ENCODE results near the gene RNF227.

RNF227 gene

DNA sequence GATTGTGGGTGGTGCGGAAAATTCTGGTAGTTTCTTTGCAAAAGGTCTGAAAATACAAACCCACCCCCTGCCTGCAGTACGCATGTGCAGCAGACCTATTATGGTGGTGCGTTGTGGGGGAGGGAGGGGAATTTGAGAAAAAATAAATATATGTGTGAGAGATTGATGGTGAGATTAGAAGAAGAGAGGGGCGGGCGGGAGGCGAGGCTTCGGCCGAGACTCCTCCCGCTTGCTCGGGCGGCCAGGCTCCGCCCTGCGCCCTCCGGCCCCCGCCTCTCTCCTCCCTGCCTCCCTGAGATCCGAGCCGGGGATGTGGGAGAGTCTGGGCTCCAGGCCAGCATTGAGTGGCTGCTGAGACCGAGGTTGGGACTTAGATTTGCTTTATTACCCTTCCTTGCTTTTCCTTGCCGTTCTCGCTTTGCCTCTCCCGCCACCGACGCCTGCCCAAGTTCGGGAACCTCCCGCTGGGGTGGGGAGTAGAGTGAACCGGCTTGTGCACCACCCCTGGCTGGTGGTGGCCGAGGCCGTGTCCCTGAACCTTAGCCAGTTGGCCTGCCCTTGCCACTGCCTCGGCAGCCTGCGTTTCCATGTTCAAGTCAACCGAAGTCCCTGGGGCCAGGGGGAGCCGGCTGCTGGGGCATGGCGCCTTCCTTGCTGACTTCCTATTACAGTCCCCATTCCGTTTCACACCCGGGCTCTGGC, 28.5 kb downstream of the RNF227 start:
- H3K4me3 Mint-ChIP-seq, result no peak overlapping the region
- no peaks in the 10 kb centered on the region for H3K27me3 Mint-ChIP-seq
- no peak overlapping the region for H3K27ac Mint-ChIP-seq
- no peaks in the 10 kb centered on the region for H3K9me3 Mint-ChIP-seq (ENCODE audit: low read depth)
- H3K36me3 Mint-ChIP-seq, result peaks cover 2% of the 10 kb centered on the region
- peaks cover 13% of the 10 kb centered on the region for H3K4me1 Mint-ChIP-seq (ENCODE audit: low read depth)

DNA sequence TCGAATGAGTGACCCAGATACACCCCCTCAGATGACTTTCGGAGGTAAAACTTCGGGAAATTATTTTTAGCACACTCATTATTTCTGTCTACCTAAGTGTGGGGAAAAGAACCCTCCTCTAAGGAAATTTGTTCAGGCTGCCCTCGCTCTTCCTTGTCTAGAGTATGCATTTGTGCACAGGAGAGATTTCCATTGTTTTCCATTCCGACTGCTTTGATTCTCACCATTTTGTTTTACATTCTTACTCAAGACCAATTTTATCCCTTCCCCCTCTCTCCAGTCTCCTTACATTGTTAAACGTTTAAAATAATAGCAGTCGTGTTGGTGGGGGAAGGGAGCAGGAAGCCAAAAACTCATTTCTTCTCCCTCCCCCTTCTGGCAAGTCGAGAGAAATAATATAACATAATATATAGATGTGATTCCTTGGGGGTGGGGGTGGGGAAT, 29.0 kb downstream of the RNF227 start:
- no peak overlapping the region for H3K27ac Mint-ChIP-seq
- no peak overlapping the region for H3K4me3 Mint-ChIP-seq
- H3K27me3 Mint-ChIP-seq, result no peaks in the 10 kb centered on the region
- H3K36me3 Mint-ChIP-seq, result peaks cover 1% of the 10 kb centered on the region
- peaks cover 12% of the 10 kb centered on the region for H3K4me1 Mint-ChIP-seq (ENCODE audit: low read depth)
- H3K9me3 Mint-ChIP-seq (ENCODE audit: low read depth), result no peaks in the 10 kb centered on the region

DNA sequence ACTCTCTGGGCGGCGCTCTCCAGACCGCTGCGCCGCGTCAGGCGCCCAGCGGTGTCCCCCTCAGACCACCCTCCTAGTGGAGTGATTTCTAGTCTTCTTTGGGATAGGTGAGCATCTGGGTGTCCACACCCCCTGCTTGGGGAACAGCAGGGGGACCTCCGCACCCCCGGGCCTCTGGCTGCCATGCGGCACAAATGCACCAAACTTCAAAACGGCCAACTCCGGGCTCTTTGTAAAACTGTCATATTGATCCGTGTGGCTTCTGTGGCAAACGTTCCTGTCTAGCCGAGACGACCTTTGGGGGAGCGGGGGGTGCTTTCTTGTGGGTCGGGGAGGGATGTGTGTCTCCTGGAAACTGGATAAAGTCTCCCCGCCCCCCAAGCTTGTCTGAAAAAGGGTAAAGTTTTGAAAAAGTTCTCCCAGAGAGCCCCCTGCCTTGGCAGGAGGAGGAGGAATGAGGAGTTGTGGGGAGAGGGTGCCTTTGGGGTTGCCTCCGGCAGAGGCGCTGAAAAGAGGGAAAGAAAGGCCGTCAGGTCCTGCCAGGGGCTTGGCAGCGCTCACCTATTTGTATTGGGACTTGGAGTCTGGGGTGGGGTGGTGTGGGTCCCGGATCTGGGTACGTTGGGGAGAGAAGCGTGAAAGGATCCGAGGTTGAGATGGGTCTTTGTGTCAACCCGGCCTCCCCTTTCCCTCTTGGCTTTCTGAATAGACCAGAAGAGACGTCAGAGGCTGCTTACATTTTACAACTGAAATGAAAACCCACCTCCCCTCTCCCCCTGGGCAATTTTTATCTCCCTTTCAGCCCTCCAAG, 29.7 kb downstream of the RNF227 start:
- no peaks in the 10 kb centered on the region for H3K27me3 Mint-ChIP-seq
- peaks cover 9% of the 10 kb centered on the region for H3K4me1 Mint-ChIP-seq (ENCODE audit: low read depth)
- H3K36me3 Mint-ChIP-seq, result no peaks in the 10 kb centered on the region
- H3K4me3 Mint-ChIP-seq, result no peak overlapping the region
- H3K27ac Mint-ChIP-seq, result no peak overlapping the region
- H3K9me3 Mint-ChIP-seq (ENCODE audit: low read depth), result no peaks in the 10 kb centered on the region

DNA sequence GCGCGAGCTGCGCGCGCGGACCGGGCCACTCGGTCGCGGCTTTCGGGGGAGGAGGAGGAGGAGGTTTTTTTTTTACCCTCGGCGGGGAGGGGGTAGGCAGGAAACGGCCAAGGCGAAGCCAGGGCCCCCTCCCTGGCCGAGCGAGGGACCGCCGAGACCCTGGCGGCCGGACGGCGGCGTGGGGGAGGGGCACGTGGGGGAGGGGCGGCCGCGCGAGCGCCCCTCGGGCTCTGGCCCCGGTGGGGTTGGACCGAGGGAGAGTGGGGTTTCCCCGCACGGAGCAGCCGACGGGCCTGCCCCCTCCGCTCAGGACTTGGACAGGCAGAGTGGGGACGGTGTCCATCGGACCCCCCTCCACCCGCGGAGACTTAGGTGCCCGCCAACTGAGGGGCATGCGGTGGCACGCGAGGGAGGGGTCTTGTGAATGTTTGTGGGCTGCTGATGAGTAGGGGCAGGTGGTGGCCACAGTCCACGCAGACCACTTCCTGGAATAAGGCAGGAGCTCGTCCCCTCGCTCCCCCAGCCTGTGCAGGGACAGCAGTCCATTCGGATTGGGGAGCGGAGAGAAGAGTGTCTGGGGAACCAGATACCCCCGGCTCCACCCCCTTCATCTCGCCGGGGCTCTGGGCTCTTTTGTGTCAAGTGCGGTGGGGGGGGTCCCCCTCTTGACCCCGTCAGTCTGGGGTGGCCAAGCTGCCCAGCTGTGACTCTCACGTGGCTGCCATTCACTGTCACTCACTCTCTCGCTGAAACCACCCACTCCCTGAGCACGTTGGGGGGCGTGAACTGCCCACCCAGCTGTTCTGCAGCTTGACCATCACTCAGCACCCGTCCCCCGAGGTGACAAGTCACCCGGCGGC, 30.5 kb downstream of the RNF227 start:
- no peaks in the 10 kb centered on the region for H3K27me3 Mint-ChIP-seq
- peaks cover 7% of the 10 kb centered on the region for H3K4me1 Mint-ChIP-seq (ENCODE audit: low read depth)
- H3K9me3 Mint-ChIP-seq (ENCODE audit: low read depth), result no peaks in the 10 kb centered on the region
- H3K27ac Mint-ChIP-seq, result no peak overlapping the region
- no peaks in the 10 kb centered on the region for H3K36me3 Mint-ChIP-seq
- no peak overlapping the region for H3K4me3 Mint-ChIP-seq

DNA sequence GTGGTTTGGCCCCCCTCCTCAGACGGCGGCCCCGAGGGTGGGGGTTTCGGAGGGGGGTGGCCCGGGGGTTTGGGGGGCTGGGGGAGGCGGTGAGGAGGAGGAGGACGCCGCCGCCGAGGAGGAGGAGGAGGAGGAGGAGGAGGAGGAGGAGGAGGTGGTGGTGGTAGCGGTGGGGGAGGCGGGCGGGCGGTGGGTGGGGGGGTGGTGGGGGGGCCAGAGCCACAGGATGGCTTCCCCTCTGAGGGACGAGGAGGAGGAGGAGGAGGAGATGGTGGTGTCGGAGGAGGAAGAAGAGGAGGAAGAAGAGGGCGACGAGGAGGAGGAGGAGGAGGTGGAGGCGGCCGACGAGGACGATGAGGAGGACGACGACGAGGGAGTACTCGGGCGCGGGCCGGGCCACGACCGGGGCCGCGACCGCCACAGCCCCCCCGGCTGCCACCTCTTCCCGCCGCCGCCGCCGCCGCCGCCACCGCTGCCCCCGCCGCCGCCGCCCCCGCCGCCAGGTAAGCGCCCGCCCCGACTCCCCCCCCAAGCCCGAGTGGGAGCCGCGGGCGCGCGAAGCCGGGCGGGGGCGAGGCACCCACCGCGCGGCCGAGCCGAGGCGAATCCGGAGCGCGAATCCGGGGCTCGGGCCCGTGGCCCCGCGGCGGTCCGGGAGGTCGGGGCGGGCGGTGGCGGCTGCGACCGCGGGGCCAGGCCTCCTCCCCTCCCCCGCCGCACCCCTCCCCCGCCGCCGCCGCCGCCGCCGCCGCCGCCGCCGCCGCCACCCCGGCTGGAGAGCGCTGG, 31.3 kb downstream of the RNF227 start:
- H3K9me3 Mint-ChIP-seq (ENCODE audit: low read depth), result no peaks in the 10 kb centered on the region

DNA sequence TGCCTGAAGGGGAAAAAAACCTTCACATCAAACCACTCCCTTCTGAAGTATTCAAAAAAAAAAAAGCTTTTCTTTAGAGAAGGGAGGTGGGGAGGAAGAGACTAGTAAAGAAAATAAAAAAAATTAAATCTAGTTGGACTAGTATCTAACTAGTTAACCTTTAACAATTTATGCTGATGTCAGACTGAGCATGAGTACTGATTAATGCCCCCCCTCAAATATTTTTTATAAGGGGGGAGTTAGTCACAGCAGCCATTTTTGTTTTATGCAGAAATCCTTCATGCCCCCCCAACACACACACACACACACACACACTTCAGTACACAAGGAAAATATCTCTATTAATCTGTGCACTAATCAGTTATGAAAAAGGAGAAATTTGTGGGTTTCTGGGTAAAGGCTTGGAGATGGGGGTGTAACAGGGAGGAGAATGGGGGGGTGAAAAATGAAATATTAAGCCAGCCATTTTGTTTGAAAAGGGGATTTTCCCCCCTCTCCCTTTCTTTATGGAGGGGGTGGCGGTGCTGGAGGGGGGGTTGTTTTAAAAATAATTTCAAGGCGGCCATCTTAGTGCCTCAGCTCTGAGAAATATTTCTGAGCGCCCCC, 32.2 kb downstream of the RNF227 start:
- H3K27me3 Mint-ChIP-seq, result no peaks in the 10 kb centered on the region
- H3K36me3 Mint-ChIP-seq, result no peaks in the 10 kb centered on the region
- H3K4me3 Mint-ChIP-seq, result peak overlapping the region; percentile 82
- H3K27ac Mint-ChIP-seq, result peak overlapping the region; percentile 85
- H3K4me1 Mint-ChIP-seq (ENCODE audit: low read depth), result peaks cover 7% of the 10 kb centered on the region
- H3K9me3 Mint-ChIP-seq (ENCODE audit: low read depth), result no peaks in the 10 kb centered on the region

More for the DNA sequence above, 31.3 kb downstream of the RNF227 start:
- H3K4me1 Mint-ChIP-seq (ENCODE audit: low read depth), result peaks cover 7% of the 10 kb centered on the region
- no peaks in the 10 kb centered on the region for H3K36me3 Mint-ChIP-seq
- no peaks in the 10 kb centered on the region for H3K27me3 Mint-ChIP-seq
- H3K4me3 Mint-ChIP-seq, result peak overlapping the region; percentile 65
- peak overlapping the region; percentile 36 for H3K27ac Mint-ChIP-seq

DNA sequence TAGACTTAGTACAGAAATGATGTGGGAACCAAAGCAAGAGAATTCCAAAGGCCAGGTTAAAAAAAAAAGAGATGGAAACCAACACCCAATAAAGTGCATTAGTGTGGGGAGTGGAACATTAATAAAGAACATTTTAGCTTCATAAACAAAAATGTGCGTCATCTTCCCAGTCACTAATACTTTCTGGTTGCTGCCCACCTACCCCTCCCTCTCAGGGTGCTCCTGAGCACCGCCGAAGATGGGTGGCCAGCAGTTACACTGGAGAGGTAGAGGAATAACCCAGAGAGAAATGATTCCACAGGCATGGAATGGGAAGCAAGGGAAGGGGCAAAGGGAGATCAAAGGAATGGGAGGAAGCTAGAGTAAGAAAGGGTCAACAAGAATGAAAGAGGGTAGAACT, 33.5 kb downstream of the RNF227 start:
- Mint-ChIP-seq H3K4me1 (ENCODE audit: low read depth) (peaks cover 8% of the 10 kb centered on the region), H3K36me3 (no peaks in the 10 kb centered on the region), H3K27ac (no peak overlapping the region), H3K27me3 (no peaks in the 10 kb centered on the region), H3K9me3 (ENCODE audit: low read depth) (no peaks in the 10 kb centered on the region), H3K4me3 (no peak overlapping the region)

DNA sequence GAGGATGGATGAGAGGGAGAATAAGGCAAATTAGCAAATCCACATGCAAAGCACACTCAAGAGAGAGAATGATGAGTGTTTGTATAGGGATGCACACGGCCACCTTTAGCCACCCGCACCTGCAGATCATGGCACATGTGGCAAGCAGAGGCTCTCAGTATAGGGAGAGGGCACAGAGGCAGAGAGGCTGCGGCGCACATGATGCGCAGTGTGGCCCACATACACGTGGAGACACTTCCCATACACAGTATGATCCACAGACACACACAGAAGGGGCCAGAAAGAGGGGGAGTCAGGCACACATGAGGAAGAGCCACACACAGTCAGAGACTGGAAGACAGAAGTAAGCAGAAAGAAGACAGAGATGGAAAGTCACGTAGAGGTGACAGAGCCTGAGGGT, 34.0 kb downstream of the RNF227 start:
- H3K27me3 Mint-ChIP-seq, result no peaks in the 10 kb centered on the region
- H3K27ac Mint-ChIP-seq, result no peak overlapping the region
- H3K9me3 Mint-ChIP-seq (ENCODE audit: low read depth), result no peaks in the 10 kb centered on the region
- no peak overlapping the region for H3K4me3 Mint-ChIP-seq
- H3K4me1 Mint-ChIP-seq (ENCODE audit: low read depth), result peaks cover 11% of the 10 kb centered on the region
- H3K36me3 Mint-ChIP-seq, result no peaks in the 10 kb centered on the region

DNA sequence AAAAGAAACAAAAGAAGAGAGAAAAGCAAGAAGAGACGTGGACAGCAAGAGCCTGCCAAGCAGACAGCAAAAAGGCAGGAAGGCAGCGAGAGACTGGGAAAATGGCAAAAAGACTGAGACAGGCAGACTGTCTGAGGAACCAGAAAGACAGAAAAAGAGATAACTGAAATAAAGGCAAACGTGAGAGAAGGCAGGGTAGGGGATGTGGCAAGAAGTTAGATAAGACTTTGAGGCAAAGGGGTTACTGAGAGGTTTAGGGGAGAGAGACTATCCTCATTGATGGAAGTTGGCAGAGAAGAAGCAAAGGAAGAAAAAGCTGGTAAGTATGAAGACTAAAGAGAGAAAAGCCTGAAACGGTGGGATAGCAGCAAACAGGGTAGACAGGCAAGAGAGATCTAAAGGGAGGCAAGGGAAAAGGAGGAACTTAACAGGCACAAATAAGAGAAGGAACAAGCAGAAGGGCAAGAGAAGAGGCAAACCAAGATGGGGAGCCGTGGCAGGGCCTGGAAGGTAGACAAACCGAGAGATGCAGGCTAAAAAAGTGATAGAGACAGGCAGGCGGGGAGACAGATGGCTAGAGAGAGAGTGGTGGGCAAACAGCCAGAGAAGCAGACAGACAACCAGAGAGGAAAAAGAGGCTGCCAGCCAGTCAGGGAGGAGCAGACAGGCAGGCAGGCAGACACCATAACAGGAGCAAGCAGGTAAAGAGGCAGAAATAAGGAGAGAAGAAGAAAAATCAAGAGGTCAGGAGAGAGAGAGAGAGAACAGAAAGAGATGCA, 34.6 kb downstream of the RNF227 start:
- H3K36me3 Mint-ChIP-seq, result no peaks in the 10 kb centered on the region
- H3K4me3 Mint-ChIP-seq, result no peak overlapping the region
- no peaks in the 10 kb centered on the region for H3K9me3 Mint-ChIP-seq (ENCODE audit: low read depth)
- H3K27ac Mint-ChIP-seq, result no peak overlapping the region
- peaks cover 8% of the 10 kb centered on the region for H3K4me1 Mint-ChIP-seq (ENCODE audit: low read depth)
- H3K27me3 Mint-ChIP-seq, result no peaks in the 10 kb centered on the region

DNA sequence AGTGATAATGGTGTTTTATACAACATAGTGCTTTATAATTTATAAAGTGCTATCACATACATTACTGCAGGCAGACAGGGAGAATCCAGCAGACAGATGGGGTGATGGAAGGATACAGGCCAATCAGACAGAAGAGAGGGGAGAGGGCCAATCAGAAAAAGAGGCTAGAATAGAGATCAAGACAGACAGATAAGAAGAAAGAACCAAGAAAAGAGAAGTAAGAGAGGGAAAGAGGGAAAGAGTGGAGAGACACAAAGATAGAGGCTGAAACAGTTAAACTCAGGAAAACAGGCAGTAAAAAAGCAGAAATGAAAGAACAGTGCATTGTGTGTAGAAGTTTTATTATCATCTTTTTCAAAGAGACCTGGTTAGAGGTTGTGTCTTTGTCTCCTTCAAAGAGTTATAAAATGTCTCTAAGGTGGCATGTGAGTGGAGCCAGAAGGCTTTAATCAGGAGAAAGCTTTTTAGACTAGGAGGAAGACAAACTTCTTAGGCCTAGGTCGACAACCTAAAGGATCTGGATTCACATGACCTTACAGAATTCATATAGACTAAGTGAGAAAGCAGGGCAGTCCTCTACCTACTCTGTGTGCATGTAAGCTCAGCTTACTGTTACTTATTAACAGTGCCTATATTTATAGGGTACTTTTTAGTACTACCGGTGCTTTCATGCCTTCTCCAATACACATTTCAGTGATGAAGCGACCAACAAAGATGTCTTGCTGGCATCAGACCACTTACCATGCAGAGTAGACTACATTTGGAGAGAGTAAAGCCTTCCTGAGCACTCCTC, 35.8 kb downstream of the RNF227 start:
- Mint-ChIP-seq H3K4me1 (ENCODE audit: low read depth) (peaks cover 10% of the 10 kb centered on the region), H3K9me3 (ENCODE audit: low read depth) (no peaks in the 10 kb centered on the region), H3K27ac (no peak overlapping the region), H3K27me3 (no peaks in the 10 kb centered on the region), H3K36me3 (peaks cover 2% of the 10 kb centered on the region), H3K4me3 (no peak overlapping the region)

DNA sequence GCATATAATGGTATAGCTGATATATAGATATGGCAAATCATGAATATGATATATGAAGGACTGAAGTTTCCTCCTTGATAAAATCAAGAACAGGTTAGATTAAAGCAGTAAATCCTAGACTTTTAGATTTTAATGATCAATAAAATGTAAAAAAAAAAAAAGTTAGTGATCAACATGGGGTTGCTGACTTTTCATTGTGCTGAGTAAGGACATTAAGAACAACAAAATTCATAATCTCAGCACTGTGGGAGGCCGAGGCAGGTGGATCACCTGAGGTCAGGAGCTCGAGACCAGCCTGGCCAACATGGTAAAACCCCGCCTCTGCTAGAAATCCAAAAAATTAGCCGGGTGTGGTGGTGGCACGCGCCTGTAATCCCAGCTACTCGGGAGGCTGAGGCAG, 37.9 kb downstream of the RNF227 start:
- Mint-ChIP-seq H3K9me3 (ENCODE audit: low read depth) (no peaks in the 10 kb centered on the region), H3K27me3 (no peaks in the 10 kb centered on the region), H3K4me3 (no peak overlapping the region), H3K4me1 (ENCODE audit: low read depth) (peaks cover 7% of the 10 kb centered on the region), H3K36me3 (peaks cover 6% of the 10 kb centered on the region), H3K27ac (no peak overlapping the region)

DNA sequence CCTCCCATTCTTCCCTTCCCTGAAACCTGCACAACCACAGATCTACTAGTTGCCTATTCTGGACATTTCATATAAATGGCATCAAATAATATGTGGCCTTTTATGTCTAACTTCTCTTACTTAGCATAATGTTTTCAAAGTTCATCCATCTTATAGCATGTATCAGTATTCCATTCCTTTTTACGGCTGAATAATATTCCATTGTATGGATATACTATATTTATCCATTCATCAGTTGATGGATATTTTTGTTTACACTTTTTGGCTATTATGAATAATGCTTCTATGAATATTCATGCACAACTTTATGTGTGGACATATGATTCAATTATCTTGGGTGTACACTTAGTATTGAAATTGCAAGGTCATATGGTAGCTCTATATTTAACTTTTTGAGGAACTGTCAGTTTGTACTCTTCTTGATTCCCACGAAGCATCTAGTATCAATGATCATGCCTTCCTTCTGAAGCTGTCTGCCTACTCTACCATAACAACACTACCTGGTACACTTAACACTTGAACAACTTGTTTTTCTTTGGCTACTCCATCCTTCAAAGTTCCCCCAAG, 40.2 kb downstream of the RNF227 start:
- Mint-ChIP-seq H3K4me1 (ENCODE audit: low read depth) (peaks cover 7% of the 10 kb centered on the region), H3K4me3 (no peak overlapping the region), H3K27me3 (no peaks in the 10 kb centered on the region), H3K9me3 (ENCODE audit: low read depth) (no peaks in the 10 kb centered on the region), H3K27ac (peak overlapping the region; percentile 0), H3K36me3 (peaks cover 6% of the 10 kb centered on the region)

DNA sequence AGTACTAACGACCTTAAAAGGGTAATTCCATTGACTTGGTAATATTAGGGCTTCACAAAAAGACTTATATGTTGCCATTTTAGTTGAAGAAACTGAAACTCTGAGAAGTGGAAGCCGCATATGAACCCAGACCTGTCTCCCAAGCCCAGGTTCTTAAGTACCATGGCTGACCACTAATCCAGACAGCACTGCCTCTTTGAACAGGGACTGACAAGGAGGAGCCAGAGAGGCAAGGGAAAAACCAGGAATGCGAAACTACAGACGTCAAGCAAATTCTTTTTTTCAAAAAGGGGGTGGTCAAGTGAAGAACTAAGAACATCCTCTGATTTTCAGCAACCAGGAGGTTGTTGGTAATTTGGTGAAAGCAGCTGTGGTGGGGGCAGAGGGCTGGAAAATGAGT, 43.0 kb downstream of the RNF227 start:
- H3K9me3 Mint-ChIP-seq (ENCODE audit: low read depth), result no peaks in the 10 kb centered on the region
- H3K27me3 Mint-ChIP-seq, result no peaks in the 10 kb centered on the region
- H3K4me1 Mint-ChIP-seq (ENCODE audit: low read depth), result peaks cover 20% of the 10 kb centered on the region
- no peak overlapping the region for H3K27ac Mint-ChIP-seq
- peaks cover 6% of the 10 kb centered on the region for H3K36me3 Mint-ChIP-seq
- H3K4me3 Mint-ChIP-seq, result no peak overlapping the region
